Measurements from ENCODE around the gene ZNF583. TPM values are rescaled to one million over a fixed set of nuclear protein-coding genes. Genes with fewer than 3 reads are reported as not detected.
A peak's percentile ranks its signal among the peaks of the same experiment; 100 is the strongest.

ZNF583 gene
- total RNA-seq, result 6.1 TPM
- long read RNA-seq, full-length matches to known transcripts, result 6 of 6 reads
- long read RNA-seq, partial matches to known transcripts, result 0 of 6 reads
- long read RNA-seq, other reads (novel, unspliced or antisense), result 0 of 6 reads

- intact Hi-C loops (cut with DNase I), result no loop called here
- DNase-seq, result peak; percentile 98
- peak; percentile 99 for ATAC-seq (ENCODE audit: poor library complexity)
These were observed at the start of gene ZNF583 for GRCh38 chr19:56403764-56404704. ZNF583 (plus strand) TSS chr19:56404332; CDS start chr19:56407115, 2,783 bp downstream.

GRCh38 chr19:56355517-56355916, 48.6 kb upstream of the ZNF583 start:
- intact Hi-C loops (cut with DNase I), result no loop called here
- ATAC-seq (ENCODE audit: poor library complexity), result no peak
- no peak for DNase-seq

DNA sequence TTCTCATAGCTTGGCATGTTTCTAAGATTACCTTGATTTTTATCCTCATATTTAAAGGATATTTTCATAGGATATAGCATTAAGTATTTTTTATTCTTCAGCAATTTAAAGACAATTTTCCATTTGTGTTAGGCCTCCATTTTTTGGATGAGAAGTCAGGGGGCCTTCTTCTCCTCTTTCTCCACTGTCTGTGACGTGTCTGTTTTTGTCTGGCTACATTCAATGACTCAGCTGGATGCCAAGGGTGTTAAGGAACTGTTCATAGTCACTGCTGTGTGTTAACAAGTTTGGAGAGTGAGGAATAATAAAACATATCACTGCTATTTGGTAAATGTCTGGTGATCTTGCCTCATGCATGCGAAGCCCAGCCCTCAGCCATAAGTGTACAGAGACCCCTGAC, 47.2 kb upstream of the ZNF583 start:
- ATAC-seq (ENCODE audit: poor library complexity) (no peak), DNase-seq (no peak)
- intact Hi-C loops (cut with DNase I), result no loop called here

GRCh38 chr19:56360841-56361240, 43.3 kb upstream of the ZNF583 start:
- intact Hi-C loops (cut with DNase I), result no loop called here
- ATAC-seq (ENCODE audit: poor library complexity), result no peak

GRCh38 chr19:56367829-56368711, 36.1 kb upstream of the ZNF583 start:
- intact Hi-C loops (cut with DNase I), result no loop called here
- DNase-seq (peak; percentile 98), ATAC-seq (ENCODE audit: poor library complexity) (peak; percentile 98)

More at GRCh38 chr19:56360841-56361240, 43.3 kb upstream of the ZNF583 start:
- no peak for DNase-seq

GRCh38 chr19:56369886-56370676, 34.1 kb upstream of the ZNF583 start:
- intact Hi-C loops (cut with DNase I), result no loop called here
- DNase-seq (no peak), ATAC-seq (ENCODE audit: poor library complexity) (no peak)

DNA sequence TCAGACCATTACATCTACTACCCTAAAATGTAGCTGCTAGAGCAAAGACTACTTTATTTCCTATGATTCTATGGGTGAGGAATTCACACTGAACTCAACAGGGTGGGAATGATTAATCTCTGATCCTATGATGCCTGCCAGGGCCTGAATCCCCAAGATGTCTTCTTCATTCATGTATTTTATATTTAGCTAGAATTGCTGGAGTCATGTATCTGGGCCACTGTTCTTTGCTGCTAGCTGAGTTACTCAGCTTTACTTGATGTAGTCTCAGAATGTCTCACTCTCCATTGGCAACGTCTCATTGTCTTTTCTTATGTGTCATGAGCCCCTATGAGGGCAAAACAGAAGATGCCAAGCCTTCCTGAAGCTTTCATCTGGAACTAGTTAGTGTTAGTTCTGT, 31.9 kb upstream of the ZNF583 start:
- DNase-seq (no peak), ATAC-seq (ENCODE audit: poor library complexity) (no peak)
- intact Hi-C loops (cut with DNase I), result no loop called here

DNA sequence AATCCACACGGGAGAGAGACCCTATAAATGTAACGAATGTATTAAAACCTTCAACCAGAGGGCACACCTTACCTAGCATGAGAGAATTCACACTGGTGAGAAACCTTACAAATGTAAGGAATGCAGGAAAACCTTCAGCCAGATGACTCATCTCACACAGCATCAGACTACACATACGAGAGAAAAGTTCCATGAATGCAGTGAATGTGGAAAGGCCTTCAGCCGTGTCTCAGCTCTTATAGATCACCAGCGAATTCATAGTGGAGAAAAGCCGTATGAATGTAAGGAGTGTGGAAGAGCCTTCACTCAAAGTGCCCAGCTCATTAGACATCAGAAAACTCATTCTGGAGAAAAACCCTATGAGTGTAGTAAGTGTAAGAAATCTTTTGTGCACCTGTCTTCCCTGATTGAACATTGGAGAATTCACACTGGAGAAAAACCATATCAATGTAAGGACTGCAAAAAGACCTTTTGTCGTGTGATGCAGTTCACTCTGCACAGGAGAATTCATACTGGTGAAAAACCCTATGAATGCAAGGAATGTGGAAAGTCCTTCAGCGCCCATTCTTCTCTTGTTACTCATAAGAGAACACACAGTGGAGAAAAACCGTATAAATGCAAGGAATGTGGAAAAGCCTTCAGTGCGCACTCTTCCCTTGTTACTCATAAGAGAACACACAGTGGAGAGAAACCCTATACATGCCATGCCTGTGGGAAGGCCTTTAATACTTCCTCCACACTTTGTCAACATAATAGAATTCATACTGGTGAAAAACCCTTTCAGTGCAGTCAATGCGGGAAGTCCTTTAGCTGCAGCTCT, 26.8 kb upstream of the ZNF583 start:
- ATAC-seq (ENCODE audit: poor library complexity) (no peak), DNase-seq (no peak)
- intact Hi-C loops (cut with DNase I), result no loop called here

- intact Hi-C loops (cut with DNase I), result no loop called here
- no peak for DNase-seq
- ATAC-seq (ENCODE audit: poor library complexity), result no peak
These were observed 20.1 kb upstream of the ZNF583 start for GRCh38 chr19:56383826-56384605.

GRCh38 chr19:56393119-56394012, 10.8 kb upstream of the ZNF583 start, which contains the start of gene ZNF582:
ZNF582 (minus strand) TSS chr19:56393534; CDS start chr19:56391752, 1,782 bp downstream.
- intact Hi-C loops (cut with DNase I), result no loop called here
- DNase-seq, result peak; percentile 98
- ATAC-seq (ENCODE audit: poor library complexity), result peak; percentile 100

DNA sequence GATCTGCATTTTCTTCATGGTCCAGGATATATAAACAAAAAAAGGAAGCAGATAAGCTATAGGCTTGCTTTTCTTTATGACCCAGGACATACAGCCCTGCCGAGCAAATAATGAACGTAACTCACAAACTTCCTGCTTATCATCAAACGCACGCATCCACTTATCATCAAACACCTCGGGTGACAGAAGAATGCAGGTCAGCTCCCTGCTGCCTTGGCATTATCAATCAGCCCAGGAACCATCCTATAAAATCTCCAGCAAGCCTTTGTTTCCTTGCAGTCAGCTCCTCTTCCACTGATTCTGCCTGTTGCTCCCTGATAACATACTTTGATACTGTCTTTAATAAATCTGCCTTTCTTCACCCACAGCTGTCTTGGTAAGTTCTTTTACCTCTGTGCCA, 5.3 kb upstream of the ZNF583 start:
- intact Hi-C loops (cut with DNase I), result no loop called here
- DNase-seq (no peak), ATAC-seq (ENCODE audit: poor library complexity) (no peak)

GRCh38 chr19:56400485-56400884, 3.6 kb upstream of the ZNF583 start:
- intact Hi-C loops (cut with DNase I), result no loop called here
- ATAC-seq (ENCODE audit: poor library complexity) (no peak), DNase-seq (no peak)

GRCh38 chr19:56403261-56403660, 871 bp upstream of the ZNF583 start:
- no peak for ATAC-seq (ENCODE audit: poor library complexity)
- no peak for DNase-seq
- intact Hi-C loops (cut with DNase I), result no loop called here

- DNase-seq, result no peak
- ATAC-seq (ENCODE audit: poor library complexity), result no peak
- intact Hi-C loops (cut with DNase I), result no loop called here
These were observed 549 bp downstream of the ZNF583 start for GRCh38 chr19:56404705-56405056.

DNA sequence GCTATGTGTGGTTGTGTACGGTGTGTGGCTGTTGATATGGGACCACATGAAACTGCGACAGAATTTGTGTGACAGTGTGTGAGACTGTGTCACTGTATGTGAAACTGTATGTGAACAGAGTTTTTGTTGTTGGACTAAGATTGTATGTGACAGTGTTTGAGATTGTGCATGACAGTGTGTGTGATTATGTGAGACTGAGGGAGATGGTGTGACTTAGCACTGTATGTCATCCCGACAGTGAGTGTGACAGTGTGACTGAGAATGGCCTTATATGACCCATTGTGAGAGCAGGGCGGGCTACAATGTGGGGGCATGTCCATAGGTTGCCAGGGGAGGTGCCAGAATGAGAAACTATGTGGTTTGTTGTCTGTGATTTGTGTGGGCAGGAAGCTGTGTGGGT, 930 bp downstream of the ZNF583 start:
- DNase-seq, result no peak
- intact Hi-C loops (cut with DNase I), result no loop called here
- no peak for ATAC-seq (ENCODE audit: poor library complexity)

All from Right ventricle myocardium superior (tissue), 1 donor.